Fibroblast of villous mesenchyme (primary cell): Measurements from ENCODE around the gene PRX. TPM values are rescaled to one million over a fixed set of nuclear protein-coding genes. Genes with fewer than 3 reads are reported as not detected.

Source experiments
- DNase-seq: peaks from one replicate; pipeline ENCODE4 v3.0.0-alpha.2; 2010; ENCODE audit warnings: low read depth
- H3K4me3 ChIP-seq: 2 replicates; pipeline ENCODE4 v1.5.1; 2011; ENCODE audit warnings: low read depth, mild to moderate bottlenecking, low read length
- total RNA-seq: library from RNA; depleted of rRNA; stranded (reverse); fragments of >200 nt; gene quantifications from 2 replicates; pipeline ENCODE4 v1.2.3, GENCODE V29; 2012
- TF ChIP-seq, protein P1 (sequence below): IDR thresholded peaks from 2 replicates; pipeline ENCODE4 v1.5.1; 2012; ENCODE audit warnings: low read depth, mild to moderate bottlenecking, low read length; ENCODE audit not compliant: insufficient read depth

PRX gene
- total RNA-seq, 1 donor: 0.86 TPM

- no peak for DNase-seq
- peak overlapping the region; percentile 84 for H3K4me3 ChIP-seq
- TF ChIP-seq, protein P1, sequence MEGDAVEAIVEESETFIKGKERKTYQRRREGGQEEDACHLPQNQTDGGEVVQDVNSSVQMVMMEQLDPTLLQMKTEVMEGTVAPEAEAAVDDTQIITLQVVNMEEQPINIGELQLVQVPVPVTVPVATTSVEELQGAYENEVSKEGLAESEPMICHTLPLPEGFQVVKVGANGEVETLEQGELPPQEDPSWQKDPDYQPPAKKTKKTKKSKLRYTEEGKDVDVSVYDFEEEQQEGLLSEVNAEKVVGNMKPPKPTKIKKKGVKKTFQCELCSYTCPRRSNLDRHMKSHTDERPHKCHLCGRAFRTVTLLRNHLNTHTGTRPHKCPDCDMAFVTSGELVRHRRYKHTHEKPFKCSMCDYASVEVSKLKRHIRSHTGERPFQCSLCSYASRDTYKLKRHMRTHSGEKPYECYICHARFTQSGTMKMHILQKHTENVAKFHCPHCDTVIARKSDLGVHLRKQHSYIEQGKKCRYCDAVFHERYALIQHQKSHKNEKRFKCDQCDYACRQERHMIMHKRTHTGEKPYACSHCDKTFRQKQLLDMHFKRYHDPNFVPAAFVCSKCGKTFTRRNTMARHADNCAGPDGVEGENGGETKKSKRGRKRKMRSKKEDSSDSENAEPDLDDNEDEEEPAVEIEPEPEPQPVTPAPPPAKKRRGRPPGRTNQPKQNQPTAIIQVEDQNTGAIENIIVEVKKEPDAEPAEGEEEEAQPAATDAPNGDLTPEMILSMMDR: no peak
These were observed 10.8 kb upstream of the PRX start for GRCh38 chr19:40423938-40424337.

DNA sequence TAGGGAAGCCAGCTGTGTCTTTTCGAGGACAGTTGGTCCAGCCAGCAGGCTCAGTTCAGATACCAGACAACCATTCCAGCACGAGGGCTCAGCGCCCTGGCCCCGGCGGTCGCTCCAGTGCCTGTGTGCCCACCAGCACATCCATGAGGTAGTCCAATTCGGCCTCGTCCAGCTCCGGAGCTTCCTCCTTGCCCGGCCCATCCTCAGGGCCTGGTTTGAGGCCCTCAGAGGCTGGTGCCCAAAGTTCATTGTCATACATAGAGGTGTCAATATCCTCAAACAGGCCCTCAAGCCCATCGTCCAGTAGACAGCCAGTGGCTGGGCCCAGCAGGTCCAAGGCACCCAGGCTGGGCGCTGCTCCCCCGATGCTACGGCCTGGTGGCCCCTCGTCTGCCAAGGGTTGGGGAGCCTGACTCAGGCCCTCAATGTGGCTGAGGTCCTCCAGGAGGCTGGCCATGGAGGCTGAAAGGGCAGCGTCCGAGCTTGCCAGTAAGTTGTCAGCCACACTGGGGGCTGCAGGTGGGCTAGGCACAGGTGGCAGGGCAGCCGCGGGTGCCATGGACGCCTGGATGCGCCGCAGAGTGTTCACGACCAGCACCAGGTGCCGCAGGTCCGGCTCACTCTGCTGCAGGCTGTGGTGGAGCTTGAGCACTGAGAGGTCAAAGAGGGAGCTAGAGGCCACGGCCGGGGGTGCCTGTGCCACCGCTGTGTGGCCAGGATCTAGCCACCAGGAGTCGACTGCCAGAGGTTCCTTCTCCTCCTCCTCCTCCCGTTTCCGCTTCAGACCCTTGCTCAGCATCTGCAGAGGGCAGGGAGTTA, 9.8 kb upstream of the PRX start:
- TF ChIP-seq, protein P1: no peak
- no peak overlapping the region for H3K4me3 ChIP-seq
- no peak for DNase-seq

GRCh38 chr19:40421993-40422747, 9.0 kb upstream of the PRX start:
- H3K4me3 ChIP-seq: no peak overlapping the region
- TF ChIP-seq, protein P1: no peak
- no peak for DNase-seq

- TF ChIP-seq, protein P1: peak; percentile 96
- DNase-seq: peak; percentile 94
- peak overlapping the region; percentile 72 for H3K4me3 ChIP-seq
These were observed 7.9 kb upstream of the PRX start for GRCh38 chr19:40420766-40421765.

DNA sequence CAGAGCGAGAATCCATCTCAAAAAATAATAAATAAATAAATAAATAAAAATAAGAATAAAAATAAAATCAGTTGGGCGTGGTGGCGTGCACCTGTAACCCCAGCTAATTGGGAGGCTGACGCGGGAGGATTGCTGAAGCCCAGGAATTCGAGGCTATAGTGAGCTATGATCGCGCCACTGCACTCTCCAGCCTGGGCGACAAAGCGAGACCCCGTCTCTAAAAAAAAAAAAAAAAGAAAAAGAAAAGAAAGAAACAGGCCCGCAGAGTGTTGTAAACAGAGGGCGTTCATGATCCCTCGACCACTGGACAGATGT, 7.2 kb upstream of the PRX start:
- peak overlapping the region; percentile 72 for H3K4me3 ChIP-seq
- DNase-seq: no peak
- TF ChIP-seq, protein P1: no peak

DNA sequence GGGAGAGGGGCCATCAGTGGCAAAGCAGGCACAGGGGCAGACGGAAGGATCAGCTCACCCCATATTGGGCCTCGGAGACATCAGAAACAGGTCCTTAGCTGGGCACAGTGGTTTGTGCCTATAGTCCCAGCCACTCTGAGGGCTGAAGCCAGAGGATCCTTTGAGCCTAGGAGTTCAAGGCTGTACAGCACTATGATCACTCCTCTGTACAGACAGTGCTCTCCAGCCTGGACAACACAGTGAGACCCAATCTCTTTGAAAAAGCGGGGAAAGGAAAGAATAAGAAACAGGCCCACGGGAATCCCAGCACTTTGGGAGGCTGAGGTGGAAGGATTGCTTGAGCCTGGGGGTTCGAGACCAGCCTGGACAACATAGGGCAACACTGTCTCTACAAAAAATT, 6.6 kb upstream of the PRX start:
- TF ChIP-seq, protein P1: no peak
- no peak overlapping the region for H3K4me3 ChIP-seq

More for the DNA sequence above, 6.6 kb upstream of the PRX start:
- DNase-seq: no peak
